HepG2 (cell line): Measurements from ENCODE around the gene COL18A1. TPM values are rescaled to one million over a fixed set of nuclear protein-coding genes. Genes with fewer than 3 reads are reported as not detected.

Source experiments
- FIP1L1 ChIP-seq: fragments of 200-400 bp; formaldehyde crosslinking; IDR thresholded peaks from 2 replicates; pipeline ENCODE4 v1.6.1; 2018; ENCODE audit warnings: low read depth, mild to moderate bottlenecking, low read length, moderate library complexity, borderline replicate concordance; ENCODE audit not compliant: insufficient read depth
- FOXA1 ChIP-seq, 2 experiments: fragments of 450-650 bp in 1 of 2; sonication (generic) in 1 of 2; formaldehyde crosslinking in 1 of 2; IDR thresholded peaks; 2 replicates each; pipeline versions ENCODE4 v1.4.0 to v1.6.1; 2016 to 2020; ENCODE audit warnings: missing genetic modification reagents in 1 of 2
- HIVEP1 ChIP-seq: sonication (generic); formaldehyde crosslinking; IDR thresholded peaks from 2 replicates; pipeline ENCODE4 v1.4.0; 2020; ENCODE audit warnings: mild to moderate bottlenecking, missing genetic modification reagents
- MXD4 ChIP-seq: IDR thresholded peaks from 2 replicates; pipeline ENCODE4 v1.6.1; 2016; ENCODE audit warnings: mild to moderate bottlenecking, missing biosample characterization, missing genetic modification reagents
- NR2F1 ChIP-seq, 2 experiments: fragments of 450-650 bp in 1 of 2; formaldehyde crosslinking in 1 of 2; IDR thresholded peaks; 2 replicates each; pipeline versions ENCODE4 v1.5.0 to v1.6.1; 2016 to 2020; ENCODE audit warnings: mild to moderate bottlenecking in 1 of 2, missing compliant biosample characterization in 1 of 2, missing genetic modification reagents in 1 of 2, moderate library complexity in 1 of 2
- NR2F6 ChIP-seq, 2 experiments: IDR thresholded peaks; 2 replicates each; pipeline ENCODE4 v1.6.1; 2016; ENCODE audit warnings: antibody characterized with exemption in 1 of 2, mild to moderate bottlenecking in 1 of 2
- ONECUT2 ChIP-seq: sonication (generic); formaldehyde crosslinking; IDR thresholded peaks from 2 replicates; pipeline ENCODE4 v1.4.0; 2020; ENCODE audit warnings: missing genetic modification reagents
- PITX1 ChIP-seq: sonication (generic); formaldehyde crosslinking; IDR thresholded peaks from 2 replicates; pipeline ENCODE4 v1.5.1; 2020; ENCODE audit warnings: mild to moderate bottlenecking, missing genetic modification reagents
- PRDM10 ChIP-seq: sonication (generic); formaldehyde crosslinking; IDR thresholded peaks from 2 replicates; pipeline ENCODE4 v1.4.0; 2020; ENCODE audit warnings: low read depth, missing genetic modification reagents
- REPIN1 ChIP-seq: sonication (generic); formaldehyde crosslinking; IDR thresholded peaks from 2 replicates; pipeline ENCODE4 v1.8.0; 2022; ENCODE audit warnings: missing genetic modification reagents, low read depth, mild to moderate bottlenecking, borderline replicate concordance
- SKI ChIP-seq: fragments of 450-650 bp; IDR thresholded peaks from one replicate; pipeline ENCODE4 v1.6.1; 2018; ENCODE audit warnings: mild to moderate bottlenecking; ENCODE audit not compliant: partially characterized antibody
- THAP11 ChIP-seq: IDR thresholded peaks from 2 replicates; pipeline ENCODE4 v1.6.1; 2016; ENCODE audit warnings: missing biosample characterization, missing genetic modification reagents
- ZBTB8A ChIP-seq: sonication (generic); formaldehyde crosslinking; IDR thresholded peaks from 2 replicates; pipeline ENCODE4 v1.4.0; 2020; ENCODE audit warnings: mild to moderate bottlenecking, low read depth, missing genetic modification reagents, borderline replicate concordance
- ZFYVE20 ChIP-seq: sonication (generic); formaldehyde crosslinking; IDR thresholded peaks from 2 replicates; pipeline ENCODE4 v1.8.0; 2023; ENCODE audit warnings: low read depth, mild to moderate bottlenecking, moderate library complexity, missing genetic modification reagents, borderline replicate concordance
- ZNF790 ChIP-seq: sonication (generic); formaldehyde crosslinking; IDR thresholded peaks from 2 replicates; pipeline ENCODE4 v1.8.0; 2022; ENCODE audit warnings: missing genetic modification reagents, mild to moderate bottlenecking, borderline replicate concordance
- ZNF816 ChIP-seq: sonication (generic); formaldehyde crosslinking; IDR thresholded peaks from 2 replicates; pipeline ENCODE4 v1.8.0; 2022; ENCODE audit warnings: missing genetic modification reagents, mild to moderate bottlenecking, borderline replicate concordance
- polyA plus RNA-seq, 8 experiments: library from polyadenylated mRNA; depleted of rRNA in 3 of 8; stranded (reverse) in 7 of 8; unstranded in 1 of 8; fragments of >200 nt; fragmentation: Illumina TruSeq in 4 of 8; extraction: Trizol in 4 of 8; gene quantifications; 2 replicates each; pipeline versions ENCODE4 v1.2.1 to v1.2.3, GENCODE V29; 2011 to 2016; ENCODE audit warnings: low read depth in 4 of 8, missing spikeins in 1 of 8, mixed read lengths in 1 of 8; ENCODE audit not compliant: insufficient read depth in 1 of 8
- total RNA-seq, 5 experiments: library from RNA; depleted of rRNA; stranded (reverse); fragments of >200 nt; fragmentation: Illumina TruSeq; extraction: Trizol; gene quantifications; 2 replicates each; pipeline ENCODE4 v1.2.3, GENCODE V29; 2016; ENCODE audit warnings: low read depth in 1 of 5
- TF ChIP-seq, protein P1 (sequence below): IDR thresholded peaks from 2 replicates; pipeline ENCODE4 v1.4.0; 2020; ENCODE audit warnings: mild to moderate bottlenecking, missing genetic modification reagents
- TF ChIP-seq, protein P2 (sequence below): sonication (generic); formaldehyde crosslinking; IDR thresholded peaks from 2 replicates; pipeline ENCODE4 v1.9.0; 2021; ENCODE audit warnings: missing genetic modification reagents, mild to moderate bottlenecking, borderline replicate concordance

COL18A1 gene
- total and polyA plus RNA-seq, 2 of the 13 experiments (the other 11 are each of a cell fraction or from before 2014, with no cell fraction given): 79.0 to 102 TPM

- TF ChIP-seq, protein P1, sequence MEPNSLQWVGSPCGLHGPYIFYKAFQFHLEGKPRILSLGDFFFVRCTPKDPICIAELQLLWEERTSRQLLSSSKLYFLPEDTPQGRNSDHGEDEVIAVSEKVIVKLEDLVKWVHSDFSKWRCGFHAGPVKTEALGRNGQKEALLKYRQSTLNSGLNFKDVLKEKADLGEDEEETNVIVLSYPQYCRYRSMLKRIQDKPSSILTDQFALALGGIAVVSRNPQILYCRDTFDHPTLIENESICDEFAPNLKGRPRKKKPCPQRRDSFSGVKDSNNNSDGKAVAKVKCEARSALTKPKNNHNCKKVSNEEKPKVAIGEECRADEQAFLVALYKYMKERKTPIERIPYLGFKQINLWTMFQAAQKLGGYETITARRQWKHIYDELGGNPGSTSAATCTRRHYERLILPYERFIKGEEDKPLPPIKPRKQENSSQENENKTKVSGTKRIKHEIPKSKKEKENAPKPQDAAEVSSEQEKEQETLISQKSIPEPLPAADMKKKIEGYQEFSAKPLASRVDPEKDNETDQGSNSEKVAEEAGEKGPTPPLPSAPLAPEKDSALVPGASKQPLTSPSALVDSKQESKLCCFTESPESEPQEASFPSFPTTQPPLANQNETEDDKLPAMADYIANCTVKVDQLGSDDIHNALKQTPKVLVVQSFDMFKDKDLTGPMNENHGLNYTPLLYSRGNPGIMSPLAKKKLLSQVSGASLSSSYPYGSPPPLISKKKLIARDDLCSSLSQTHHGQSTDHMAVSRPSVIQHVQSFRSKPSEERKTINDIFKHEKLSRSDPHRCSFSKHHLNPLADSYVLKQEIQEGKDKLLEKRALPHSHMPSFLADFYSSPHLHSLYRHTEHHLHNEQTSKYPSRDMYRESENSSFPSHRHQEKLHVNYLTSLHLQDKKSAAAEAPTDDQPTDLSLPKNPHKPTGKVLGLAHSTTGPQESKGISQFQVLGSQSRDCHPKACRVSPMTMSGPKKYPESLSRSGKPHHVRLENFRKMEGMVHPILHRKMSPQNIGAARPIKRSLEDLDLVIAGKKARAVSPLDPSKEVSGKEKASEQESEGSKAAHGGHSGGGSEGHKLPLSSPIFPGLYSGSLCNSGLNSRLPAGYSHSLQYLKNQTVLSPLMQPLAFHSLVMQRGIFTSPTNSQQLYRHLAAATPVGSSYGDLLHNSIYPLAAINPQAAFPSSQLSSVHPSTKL (CRISPR knock-in tag): peak; percentile 89
- TF ChIP-seq SKI (peak; percentile 91), ZBTB8A (no peak), ZNF790 (CRISPR knock-in tag) (no peak), NR2F6 (IDR thresholded peaks at IDR 0.05) (peak; percentile 83), NR2F6 (CRISPR knock-in tag; IDR thresholded peaks at IDR 0.05) (peak; percentile 72), HIVEP1 (CRISPR knock-in tag) (peak; percentile 82), MXD4 (CRISPR knock-in tag) (peak; percentile 93; the same call in 1 of the 2 replicates), ZFYVE20 (CRISPR knock-in tag) (no peak), PITX1 (CRISPR knock-in tag) (peak; percentile 65; the same call in 1 of the 2 replicates), NR2F1 (CRISPR knock-in tag; IDR thresholded peaks at IDR 0.05) (peak; percentile 67 to 69; a peak in 3 of 4 replicates), ONECUT2 (no peak), REPIN1 (CRISPR knock-in tag) (peak; percentile 26; the same call in 1 of the 2 replicates), FIP1L1 (no peak), PRDM10 (peak; percentile 64; the same call in 1 of the 2 replicates), ZNF816 (CRISPR knock-in tag) (no peak), FOXA1 (IDR thresholded peaks at IDR 0.05) (no peak), FOXA1 (CRISPR knock-in tag; IDR thresholded peaks at IDR 0.05) (peak; percentile 62), THAP11 (CRISPR knock-in tag) (peak; percentile 53; the same call in 1 of the 2 replicates)
- TF ChIP-seq, protein P2, sequence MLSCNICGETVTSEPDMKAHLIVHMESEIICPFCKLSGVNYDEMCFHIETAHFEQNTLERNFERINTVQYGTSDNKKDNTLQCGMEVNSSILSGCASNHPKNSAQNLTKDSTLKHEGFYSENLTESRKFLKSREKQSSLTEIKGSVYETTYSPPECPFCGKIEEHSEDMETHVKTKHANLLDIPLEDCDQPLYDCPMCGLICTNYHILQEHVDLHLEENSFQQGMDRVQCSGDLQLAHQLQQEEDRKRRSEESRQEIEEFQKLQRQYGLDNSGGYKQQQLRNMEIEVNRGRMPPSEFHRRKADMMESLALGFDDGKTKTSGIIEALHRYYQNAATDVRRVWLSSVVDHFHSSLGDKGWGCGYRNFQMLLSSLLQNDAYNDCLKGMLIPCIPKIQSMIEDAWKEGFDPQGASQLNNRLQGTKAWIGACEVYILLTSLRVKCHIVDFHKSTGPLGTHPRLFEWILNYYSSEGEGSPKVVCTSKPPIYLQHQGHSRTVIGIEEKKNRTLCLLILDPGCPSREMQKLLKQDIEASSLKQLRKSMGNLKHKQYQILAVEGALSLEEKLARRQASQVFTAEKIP (CRISPR knock-in tag): no peak
Measured at GRCh38 chr21:45448810-45449657, 44.1 kb downstream of the COL18A1 start (continued).
